DND-41 (cell line): ENCODE data around the gene UQCRH.
"Not testable (repeated sequence)": the region's sequence is repeated elsewhere in the genome, so short reads cannot be mapped to it uniquely, and the experiment has no call there.

ENCODE experiments used
- ATAC-seq: fragments of 200-7000 bp; cut with Tn5 transposase; 3 replicates; pipeline ENCODE4 v1.9.1; 2021; ENCODE audit warnings: low read depth; ENCODE audit not compliant: insufficient read depth
- DNase-seq: peaks from one replicate; pipeline ENCODE4 v3.0.0-alpha.2; 2020
- H2AFZ ChIP-seq: 2 replicates; pipeline ENCODE4 v1.6.0; 2012; ENCODE audit warnings: low read depth, low read length
- H3K27ac ChIP-seq: 2 replicates; pipeline ENCODE4 v1.5.1; 2012; ENCODE audit warnings: low read length, inconsistent platforms
- H3K27me3 ChIP-seq: fragments of 200-600 bp; sonication (generic); 2 replicates; pipeline ENCODE4 v1.6.0; 2012; ENCODE audit warnings: low read length, mild to moderate bottlenecking, inconsistent platforms; ENCODE audit not compliant: insufficient read depth, poor library complexity
- H3K36me3 ChIP-seq: 2 replicates; pipeline ENCODE4 v1.5.1; 2012; ENCODE audit warnings: low read length, inconsistent platforms; ENCODE audit not compliant: insufficient read depth
- H3K4me1 ChIP-seq: 2 replicates; pipeline ENCODE4 v1.5.1; 2012; ENCODE audit warnings: mild to moderate bottlenecking, low read length; ENCODE audit not compliant: insufficient read depth
- H3K4me2 ChIP-seq: 2 replicates; pipeline ENCODE4 v1.6.0; 2012; ENCODE audit warnings: mild to moderate bottlenecking, moderate library complexity, low read length, inconsistent platforms; ENCODE audit not compliant: insufficient read depth
- H3K4me3 ChIP-seq, 2 experiments: fragments of 200-600 bp in 1 of 2; shearing (Covaris generic) in 1 of 2; 2 replicates each; pipeline ENCODE4 v1.5.1; 2012 to 2016; ENCODE audit warnings: inconsistent platforms in 2 of 2, low read length in 2 of 2, mild to moderate bottlenecking in 2 of 2, low read depth in 1 of 2, moderate library complexity in 1 of 2
- H3K79me2 ChIP-seq: 2 replicates; pipeline ENCODE4 v1.6.0; 2012; ENCODE audit warnings: low read length, inconsistent platforms; ENCODE audit not compliant: insufficient read depth
- H3K9ac ChIP-seq: 2 replicates; pipeline ENCODE4 v1.6.0; 2012; ENCODE audit warnings: low read depth, mild to moderate bottlenecking, inconsistent platforms, low read length, moderate library complexity
- H3K9me3 ChIP-seq: 2 replicates; pipeline ENCODE4 v1.5.1; 2012; ENCODE audit warnings: low read length, moderate library complexity, mild to moderate bottlenecking, inconsistent platforms; ENCODE audit not compliant: insufficient read depth, severe bottlenecking
- H4K20me1 ChIP-seq: 2 replicates; pipeline ENCODE4 v1.6.0; 2012; ENCODE audit warnings: low read length; ENCODE audit not compliant: insufficient read depth
- CTCF ChIP-seq: IDR thresholded peaks from 2 replicates; pipeline ENCODE4 v1.5.1; 2012; ENCODE audit warnings: borderline replicate concordance, low read length, moderate library complexity, mild to moderate bottlenecking; ENCODE audit not compliant: poor library complexity, severe bottlenecking; ENCODE audit errors: extremely low read depth
- EZH2 ChIP-seq: IDR thresholded peaks from 3 replicates; pipeline ENCODE4 v1.6.1; 2012; ENCODE audit warnings: borderline replicate concordance, low read depth, mild to moderate bottlenecking, moderate library complexity, low read length, inconsistent platforms; ENCODE audit not compliant: severe bottlenecking

Gene UQCRH

GRCh38 chr1:46309401-46310159 lies 6.1 kb downstream of the UQCRH start:
- no peak overlapping the region for H3K4me2 ChIP-seq
- peaks cover 70% of the 10 kb centered on the region for H3K36me3 ChIP-seq
- H4K20me1 ChIP-seq, result peaks cover 38% of the 10 kb centered on the region; the same call in 1 of the 2 replicates
- peaks cover 58% of the 10 kb centered on the region for H3K79me2 ChIP-seq
- H3K4me1 ChIP-seq, result peaks cover 29% of the 10 kb centered on the region
- H3K4me3 ChIP-seq, result no peak overlapping the region
- TF ChIP-seq EZH2, result no peak
- no peaks in the 10 kb centered on the region for H3K9me3 ChIP-seq
- no peak overlapping the region for H3K9ac ChIP-seq
- no peak overlapping the region for H3K27ac ChIP-seq
- DNase-seq (no peak), ATAC-seq (no peak)
- no peak overlapping the region for H2AFZ ChIP-seq
- H3K27me3 ChIP-seq, result no peaks in the 10 kb centered on the region

- no peak for DNase-seq
These were observed 6.8 kb downstream of the UQCRH start for GRCh38 chr1:46310321-46310720.

GRCh38 chr1:46315669-46316403 lies 12.3 kb downstream of the UQCRH start:
- TF ChIP-seq CTCF (no peak), EZH2 (no peak)
- H2AFZ ChIP-seq, result no peak overlapping the region
- ATAC-seq (no peak), DNase-seq (no peak)
- H3K4me2 ChIP-seq, result no peak overlapping the region
- no peaks in the 10 kb centered on the region for H3K79me2 ChIP-seq
- H3K4me1 ChIP-seq, result no peaks in the 10 kb centered on the region
- no peaks in the 10 kb centered on the region for H4K20me1 ChIP-seq
- H3K36me3 ChIP-seq, result peaks cover 54% of the 10 kb centered on the region
- H3K9me3 ChIP-seq, result no peaks in the 10 kb centered on the region
- no peaks in the 10 kb centered on the region for H3K27me3 ChIP-seq
- H3K4me3 ChIP-seq, result no peak overlapping the region
- H3K9ac ChIP-seq, result no peak overlapping the region
- no peak overlapping the region for H3K27ac ChIP-seq

More at GRCh38 chr1:46310321-46310720, 6.8 kb downstream of the UQCRH start:
- Histone ChIP-seq H2AFZ (no peak overlapping the region), H3K27me3 (no peaks in the 10 kb centered on the region), H3K4me1 (peaks cover 21% of the 10 kb centered on the region), H3K27ac (no peak overlapping the region), H3K4me2 (no peak overlapping the region), H3K36me3 (peaks cover 75% of the 10 kb centered on the region), H3K9ac (no peak overlapping the region), H3K9me3 (no peaks in the 10 kb centered on the region), H3K4me3 (no peak overlapping the region), H3K79me2 (peaks cover 51% of the 10 kb centered on the region), H4K20me1 (peaks cover 34% of the 10 kb centered on the region; the same call in 1 of the 2 replicates)
- no peak for ATAC-seq
- TF ChIP-seq CTCF, result no peak
- TF ChIP-seq EZH2, result no peak

- Histone ChIP-seq H3K27me3 (no peaks in the 10 kb centered on the region), H3K4me3 (no peak overlapping the region), H3K4me1 (no peaks in the 10 kb centered on the region), H2AFZ (no peak overlapping the region), H3K79me2 (no peaks in the 10 kb centered on the region), H3K9ac (no peak overlapping the region), H4K20me1 (no peaks in the 10 kb centered on the region), H3K4me2 (no peak overlapping the region), H3K36me3 (peaks cover 43% of the 10 kb centered on the region), H3K27ac (no peak overlapping the region), H3K9me3 (no peaks in the 10 kb centered on the region)
- DNase-seq, result no peak
- ATAC-seq, result 0 out of 3 replicates have a peak, but pooled peaks have one; percentile 18
- TF ChIP-seq EZH2 (no peak), CTCF (no peak)
These were observed 13.8 kb downstream of the UQCRH start for GRCh38 chr1:46317323-46317722.

GRCh38 chr1:46319301-46319700 lies 15.8 kb downstream of the UQCRH start:
- not testable (repeated sequence) for H3K9ac ChIP-seq, H3K4me1 ChIP-seq, DNase-seq, H3K27ac ChIP-seq, ATAC-seq, H3K9me3 ChIP-seq, H4K20me1 ChIP-seq, H3K27me3 ChIP-seq, H3K79me2 ChIP-seq, H2AFZ ChIP-seq, H3K4me3 ChIP-seq, H3K4me2 ChIP-seq
- peaks cover 26% of the 10 kb centered on the region; the same call in 1 of the 2 replicates for H3K36me3 ChIP-seq
